ENCODE data around the gene PLCXD3.

PLCXD3 gene

DNA sequence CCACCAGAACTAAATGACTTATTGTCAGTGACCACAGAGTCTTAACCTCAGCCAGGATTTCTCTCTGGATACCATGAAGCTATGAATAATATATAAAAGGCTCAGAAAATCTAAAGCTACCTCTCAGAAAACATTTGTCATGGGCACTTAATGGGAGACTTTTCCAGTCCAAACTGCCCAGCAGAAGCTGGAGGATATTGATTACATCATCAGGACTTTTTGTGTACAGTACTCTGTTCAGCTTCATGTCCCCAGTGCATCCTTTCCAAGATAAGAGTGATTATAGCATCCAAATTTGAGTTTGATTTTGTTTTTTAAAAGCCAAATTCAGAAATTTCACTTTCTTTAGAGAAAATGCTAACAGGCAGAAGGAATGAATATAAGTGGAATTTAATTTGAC, 173.2 kb downstream of the PLCXD3 start (continued):
- TF ChIP-seq ZSCAN16 (tag by site-specific recombination; IDR thresholded peaks at IDR 0.05) = no peak
- TF ChIP-seq ZFP37 (tag by site-specific recombination; IDR thresholded peaks at IDR 0.05) = no peak

DNA sequence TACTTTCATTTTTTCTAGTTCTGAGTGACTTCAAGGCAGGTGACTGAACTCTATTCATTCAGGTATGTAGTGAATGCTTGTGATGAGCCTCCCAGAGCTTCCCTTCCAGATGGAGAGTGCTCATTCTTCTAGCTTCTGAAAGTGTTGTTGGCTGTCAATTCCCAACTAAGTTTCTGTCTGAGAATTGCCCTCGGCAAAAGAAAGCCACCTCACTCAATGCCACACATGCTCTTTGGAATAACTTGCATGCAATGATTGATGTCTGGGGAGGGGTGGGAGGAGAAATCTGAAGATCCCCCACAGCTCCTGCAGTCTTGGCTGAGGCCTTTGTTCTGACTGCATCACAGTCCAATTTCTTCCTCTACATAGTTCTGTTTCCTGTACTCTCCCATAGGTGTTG, 173.9 kb downstream of the PLCXD3 start:
- TF ChIP-seq ZNF585B (tag by site-specific recombination; IDR thresholded peaks at IDR 0.05) (no peak), HOXD13 (CRISPR knock-in tag; IDR thresholded peaks at IDR 0.05; ENCODE audit: borderline replicate concordance) (no peak), ZNF184 (tag by site-specific recombination; IDR thresholded peaks at IDR 0.05) (no peak), ZIC2 (tag by site-specific recombination; IDR thresholded peaks at IDR 0.05) (no peak), ZNF114 (tag by site-specific recombination; IDR thresholded peaks at IDR 0.05) (no peak), ZNF138 (tag by site-specific recombination; IDR thresholded peaks at IDR 0.05; ENCODE audit: borderline replicate concordance) (no peak), ZNF624 (tag by site-specific recombination; IDR thresholded peaks at IDR 0.05) (no peak), ZNF24 (tag by site-specific recombination; IDR thresholded peaks at IDR 0.05) (no peak), ZBTB26 (tag by site-specific recombination; optimal IDR thresholded peaks at IDR 0.05) (no peak), ZNF248 (tag by site-specific recombination; IDR thresholded peaks at IDR 0.05) (no peak), MZF1 (tag by site-specific recombination; IDR thresholded peaks at IDR 0.05; ENCODE audit: borderline replicate concordance) (no peak), SALL2 (tag by site-specific recombination; IDR thresholded peaks at IDR 0.05; ENCODE audit: borderline replicate concordance) (no peak), ZNF398 (tag by site-specific recombination; IDR thresholded peaks at IDR 0.05) (no peak), ZNF155 (tag by site-specific recombination; IDR thresholded peaks at IDR 0.05) (no peak), SCRT1 (tag by site-specific recombination; IDR thresholded peaks at IDR 0.05; ENCODE audit: borderline replicate concordance) (no peak)
- TF ChIP-seq, protein P1, sequence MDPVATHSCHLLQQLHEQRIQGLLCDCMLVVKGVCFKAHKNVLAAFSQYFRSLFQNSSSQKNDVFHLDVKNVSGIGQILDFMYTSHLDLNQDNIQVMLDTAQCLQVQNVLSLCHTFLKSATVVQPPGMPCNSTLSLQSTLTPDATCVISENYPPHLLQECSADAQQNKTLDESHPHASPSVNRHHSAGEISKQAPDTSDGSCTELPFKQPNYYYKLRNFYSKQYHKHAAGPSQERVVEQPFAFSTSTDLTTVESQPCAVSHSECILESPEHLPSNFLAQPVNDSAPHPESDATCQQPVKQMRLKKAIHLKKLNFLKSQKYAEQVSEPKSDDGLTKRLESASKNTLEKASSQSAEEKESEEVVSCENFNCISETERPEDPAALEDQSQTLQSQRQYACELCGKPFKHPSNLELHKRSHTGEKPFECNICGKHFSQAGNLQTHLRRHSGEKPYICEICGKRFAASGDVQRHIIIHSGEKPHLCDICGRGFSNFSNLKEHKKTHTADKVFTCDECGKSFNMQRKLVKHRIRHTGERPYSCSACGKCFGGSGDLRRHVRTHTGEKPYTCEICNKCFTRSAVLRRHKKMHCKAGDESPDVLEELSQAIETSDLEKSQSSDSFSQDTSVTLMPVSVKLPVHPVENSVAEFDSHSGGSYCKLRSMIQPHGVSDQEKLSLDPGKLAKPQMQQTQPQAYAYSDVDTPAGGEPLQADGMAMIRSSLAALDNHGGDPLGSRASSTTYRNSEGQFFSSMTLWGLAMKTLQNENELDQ (tag by site-specific recombination; IDR thresholded peaks at IDR 0.05; ENCODE audit: low read depth) = no peak
- TF ChIP-seq, protein P2, sequence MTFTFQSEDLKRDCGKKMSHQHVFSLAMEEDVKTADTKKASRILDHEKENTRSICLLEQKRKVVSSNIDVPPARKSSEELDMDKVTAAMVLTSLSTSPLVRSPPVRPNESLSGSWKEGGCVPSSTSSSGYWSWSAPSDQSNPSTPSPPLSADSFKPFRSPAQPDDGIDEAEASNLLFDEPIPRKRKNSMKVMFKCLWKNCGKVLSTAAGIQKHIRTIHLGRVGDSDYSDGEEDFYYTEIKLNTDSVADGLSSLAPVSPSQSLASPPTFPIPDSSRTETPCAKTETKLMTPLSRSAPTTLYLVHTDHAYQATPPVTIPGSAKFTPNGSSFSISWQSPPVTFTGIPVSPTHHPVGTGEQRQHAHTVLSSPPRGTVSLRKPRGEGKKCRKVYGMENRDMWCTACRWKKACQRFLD (tag by site-specific recombination; IDR thresholded peaks at IDR 0.05) = no peak
- TF ChIP-seq, protein P3, sequence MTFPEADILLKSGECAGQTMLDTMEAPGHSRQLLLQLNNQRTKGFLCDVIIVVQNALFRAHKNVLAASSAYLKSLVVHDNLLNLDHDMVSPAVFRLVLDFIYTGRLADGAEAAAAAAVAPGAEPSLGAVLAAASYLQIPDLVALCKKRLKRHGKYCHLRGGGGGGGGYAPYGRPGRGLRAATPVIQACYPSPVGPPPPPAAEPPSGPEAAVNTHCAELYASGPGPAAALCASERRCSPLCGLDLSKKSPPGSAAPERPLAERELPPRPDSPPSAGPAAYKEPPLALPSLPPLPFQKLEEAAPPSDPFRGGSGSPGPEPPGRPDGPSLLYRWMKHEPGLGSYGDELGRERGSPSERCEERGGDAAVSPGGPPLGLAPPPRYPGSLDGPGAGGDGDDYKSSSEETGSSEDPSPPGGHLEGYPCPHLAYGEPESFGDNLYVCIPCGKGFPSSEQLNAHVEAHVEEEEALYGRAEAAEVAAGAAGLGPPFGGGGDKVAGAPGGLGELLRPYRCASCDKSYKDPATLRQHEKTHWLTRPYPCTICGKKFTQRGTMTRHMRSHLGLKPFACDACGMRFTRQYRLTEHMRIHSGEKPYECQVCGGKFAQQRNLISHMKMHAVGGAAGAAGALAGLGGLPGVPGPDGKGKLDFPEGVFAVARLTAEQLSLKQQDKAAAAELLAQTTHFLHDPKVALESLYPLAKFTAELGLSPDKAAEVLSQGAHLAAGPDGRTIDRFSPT (tag by site-specific recombination; IDR thresholded peaks at IDR 0.05) = no peak
- no peaks in the 10 kb centered on the region for H3K9me3 ChIP-seq (ENCODE audit: control insufficient read depth, insufficient read depth, low read depth, low read length)
- ChIA-PET CTCF (no interaction called here), POLR2A (no interaction called here)
- H3K4me3 ChIP-seq (ENCODE audit: low read depth, low read length) = no peak overlapping the region
- no peaks in the 10 kb centered on the region for H3K4me1 ChIP-seq (ENCODE audit: control insufficient read depth, insufficient read depth, low read length)
- no peak overlapping the region for H3K27ac ChIP-seq (ENCODE audit: extremely low read depth, low read depth, low read length)
- no peaks in the 10 kb centered on the region for H3K36me3 ChIP-seq (ENCODE audit: control insufficient read depth in 2 of 2, insufficient read depth in 1 of 2, low read length in 2 of 2)

Measured in HEK293 (cell line).